Left lung (tissue), 10 donors: ENCODE results near the gene TPK1. TPM values are rescaled to one million over a fixed set of nuclear protein-coding genes. Genes with fewer than 3 reads are reported as not detected.

Experiments used
- ATAC-seq: fragments of 200-7000 bp; cut with Tn5 transposase; one replicate; pipeline ENCODE4 v1.9.1; 2020; ENCODE audit warnings: moderate library complexity
- DNase-seq, 4 donors: peaks; one replicate each; pipeline ENCODE4 v3.0.0-alpha.2; 2013 to 2020
- H3K27ac ChIP-seq, 2 donors: fragments of 200-600 bp; sonication (generic) in 1 of 2; one replicate each; pipeline versions ENCODE4 v1.5.0 to v1.8.0; 2020 to 2021
- H3K27me3 ChIP-seq, 2 donors: fragments of 200-600 bp; sonication (generic) in 1 of 2; one replicate each; pipeline versions ENCODE4 v1.5.0 to v1.8.0; 2020 to 2021
- H3K36me3 ChIP-seq, 2 donors: fragments of 200-600 bp; sonication (generic) in 1 of 2; one replicate each; pipeline versions ENCODE4 v1.5.0 to v1.8.0; 2020 to 2021
- H3K4me1 ChIP-seq, 2 donors: fragments of 200-600 bp; one replicate each; pipeline ENCODE4 v1.8.0; 2021
- H3K4me3 ChIP-seq, 2 donors: fragments of 200-600 bp; sonication (generic) in 1 of 2; one replicate each; pipeline versions ENCODE4 v1.5.0 to v1.8.0; 2020 to 2021; ENCODE audit warnings: mild to moderate bottlenecking in 1 of 2
- H3K9me3 ChIP-seq, 2 donors: fragments of 200-600 bp; sonication (generic) in 1 of 2; one replicate each; pipeline versions ENCODE4 v1.5.0 to v1.8.0; 2020 to 2021
- intact Hi-C, 2 donors: fragments of 100-400 bp; cut with DNase I; formaldehyde crosslinking; loops; one replicate each; pipeline versions ENCODE4 v1.11.2 to v1.14.2; 2022
- polyA plus RNA-seq, 6 donors: library from polyadenylated mRNA; unstranded; fragments of 120-200 nt; gene quantifications; one replicate each; pipeline ENCODE4 v1.2.1, GENCODE V29; 2013; ENCODE audit not compliant: insufficient read length in 6 of 6
- total RNA-seq, 2 donors: library from RNA; stranded (reverse); fragmentation: NEBNext Ultra II Directional; extraction: Animal tissue kit (Norgen Biotek cat#: 25700); gene quantifications; one replicate each; pipeline ENCODE4 v1.2.1, GENCODE V29; 2021
- TF ChIP-seq, protein P1 (sequence below), 2 donors: fragments of 200-600 bp; sonication (generic) in 1 of 2; IDR thresholded peaks; one replicate each; pipeline versions ENCODE4 v1.5.0 to v1.8.0; 2021; ENCODE audit warnings: antibody characterized with exemption in 2 of 2
- donor health status: DM: no; HTN: yes; CAD: no.
- donor health status: DM: no; HTN: no; CAD: no.

Gene TPK1
- total and polyA plus RNA-seq, 8 donors, result 4.1 to 15.5 (median 4.8) TPM

GRCh38 chr7:144827621-144828020, 8.2 kb downstream of the TPK1 start:
- Histone ChIP-seq H3K9me3 (no peaks in the 10 kb centered on the region), H3K4me1 (no peaks in the 10 kb centered on the region), H3K27me3 (no peaks in the 10 kb centered on the region), H3K36me3 (no peaks in the 10 kb centered on the region), H3K27ac (no peak overlapping the region), H3K4me3 (no peak overlapping the region)
- DNase-seq (peak in 2 of 4 donors; percentile 43 to 50), ATAC-seq (peak; percentile 77)
- intact Hi-C loops, result no loop called here
- TF ChIP-seq, protein P1, sequence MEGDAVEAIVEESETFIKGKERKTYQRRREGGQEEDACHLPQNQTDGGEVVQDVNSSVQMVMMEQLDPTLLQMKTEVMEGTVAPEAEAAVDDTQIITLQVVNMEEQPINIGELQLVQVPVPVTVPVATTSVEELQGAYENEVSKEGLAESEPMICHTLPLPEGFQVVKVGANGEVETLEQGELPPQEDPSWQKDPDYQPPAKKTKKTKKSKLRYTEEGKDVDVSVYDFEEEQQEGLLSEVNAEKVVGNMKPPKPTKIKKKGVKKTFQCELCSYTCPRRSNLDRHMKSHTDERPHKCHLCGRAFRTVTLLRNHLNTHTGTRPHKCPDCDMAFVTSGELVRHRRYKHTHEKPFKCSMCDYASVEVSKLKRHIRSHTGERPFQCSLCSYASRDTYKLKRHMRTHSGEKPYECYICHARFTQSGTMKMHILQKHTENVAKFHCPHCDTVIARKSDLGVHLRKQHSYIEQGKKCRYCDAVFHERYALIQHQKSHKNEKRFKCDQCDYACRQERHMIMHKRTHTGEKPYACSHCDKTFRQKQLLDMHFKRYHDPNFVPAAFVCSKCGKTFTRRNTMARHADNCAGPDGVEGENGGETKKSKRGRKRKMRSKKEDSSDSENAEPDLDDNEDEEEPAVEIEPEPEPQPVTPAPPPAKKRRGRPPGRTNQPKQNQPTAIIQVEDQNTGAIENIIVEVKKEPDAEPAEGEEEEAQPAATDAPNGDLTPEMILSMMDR (IDR thresholded peaks at IDR 0.05), result no peak

- H3K4me3 ChIP-seq, result no peak overlapping the region
- TF ChIP-seq, protein P1 (IDR thresholded peaks at IDR 0.05), result no peak
- no peaks in the 10 kb centered on the region for H3K4me1 ChIP-seq
- no peaks in the 10 kb centered on the region for H3K9me3 ChIP-seq
- no peak for DNase-seq
- intact Hi-C loops, result no loop called here
- H3K27me3 ChIP-seq, result no peaks in the 10 kb centered on the region
- ATAC-seq, result no peak
- H3K36me3 ChIP-seq, result no peaks in the 10 kb centered on the region
- no peak overlapping the region for H3K27ac ChIP-seq
These were observed 9.6 kb downstream of the TPK1 start for GRCh38 chr7:144826208-144826607.

DNA sequence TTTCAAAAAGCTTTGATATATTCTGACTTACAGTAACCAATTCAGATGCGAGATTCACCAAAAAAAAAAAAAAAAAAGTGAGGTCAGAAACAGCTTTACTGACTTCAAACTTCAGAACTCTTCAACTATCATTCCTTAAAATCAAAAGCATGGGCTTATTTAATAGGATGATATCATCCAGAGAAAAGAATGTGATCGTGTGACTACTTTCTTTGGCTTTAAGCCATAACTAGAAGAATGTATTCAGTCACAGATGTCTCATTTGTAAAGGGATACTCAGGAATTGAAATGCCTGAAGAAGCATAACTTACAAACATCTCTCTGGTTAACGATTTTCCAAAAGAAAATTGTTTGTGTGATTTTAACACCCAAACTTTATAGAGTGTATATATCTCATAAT, 11.5 kb downstream of the TPK1 start:
- no peak overlapping the region for H3K27ac ChIP-seq
- ATAC-seq, result no peak
- DNase-seq, result no peak
- TF ChIP-seq, protein P1 (IDR thresholded peaks at IDR 0.05), result no peak
- H3K27me3 ChIP-seq, result no peaks in the 10 kb centered on the region
- intact Hi-C loops, result no loop called here
- no peaks in the 10 kb centered on the region for H3K36me3 ChIP-seq
- H3K4me3 ChIP-seq, result no peak overlapping the region
- H3K9me3 ChIP-seq, result no peaks in the 10 kb centered on the region
- no peaks in the 10 kb centered on the region for H3K4me1 ChIP-seq

DNA sequence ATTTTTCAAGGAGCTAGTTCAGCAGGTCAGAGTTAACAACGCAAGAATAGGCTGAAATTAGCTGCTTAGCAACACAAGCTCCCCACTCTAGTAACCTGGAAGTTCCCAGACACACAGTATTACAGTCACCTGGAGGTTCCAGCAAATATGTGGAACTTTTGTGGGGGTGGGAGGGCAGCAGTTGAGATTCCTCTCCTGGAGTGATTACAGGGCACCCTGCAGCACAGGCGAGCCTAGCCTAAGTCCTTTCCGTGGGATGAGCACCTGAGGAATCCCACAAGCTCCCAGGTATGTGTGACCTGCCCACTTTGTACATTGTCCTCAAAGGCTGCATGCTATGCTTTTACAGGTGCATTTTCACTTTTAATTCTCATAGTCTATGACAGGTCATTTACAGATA, 13.6 kb downstream of the TPK1 start:
- DNase-seq (peak in 1 of 4 donors; percentile 7), ATAC-seq (no peak)
- Histone ChIP-seq H3K27ac (no peak overlapping the region), H3K4me1 (no peaks in the 10 kb centered on the region), H3K27me3 (no peaks in the 10 kb centered on the region), H3K9me3 (no peaks in the 10 kb centered on the region), H3K36me3 (no peaks in the 10 kb centered on the region), H3K4me3 (no peak overlapping the region)
- TF ChIP-seq, protein P1 (IDR thresholded peaks at IDR 0.05), result no peak
- intact Hi-C loops, result no loop called here

- TF ChIP-seq, protein P1 (IDR thresholded peaks at IDR 0.05), result no peak
- Histone ChIP-seq H3K27me3 (no peaks in the 10 kb centered on the region), H3K4me3 (no peak overlapping the region), H3K9me3 (no peaks in the 10 kb centered on the region), H3K4me1 (no peaks in the 10 kb centered on the region), H3K27ac (no peak overlapping the region), H3K36me3 (peaks cover 0 to 3% of the 10 kb centered on the region in 2 donors)
- intact Hi-C loops, result no loop called here
- no peak for ATAC-seq
- no peak for DNase-seq
These were observed 14.8 kb downstream of the TPK1 start for GRCh38 chr7:144821067-144821466.
